ENCODE results near the gene ONECUT2.

The ONECUT2 gene

DNA sequence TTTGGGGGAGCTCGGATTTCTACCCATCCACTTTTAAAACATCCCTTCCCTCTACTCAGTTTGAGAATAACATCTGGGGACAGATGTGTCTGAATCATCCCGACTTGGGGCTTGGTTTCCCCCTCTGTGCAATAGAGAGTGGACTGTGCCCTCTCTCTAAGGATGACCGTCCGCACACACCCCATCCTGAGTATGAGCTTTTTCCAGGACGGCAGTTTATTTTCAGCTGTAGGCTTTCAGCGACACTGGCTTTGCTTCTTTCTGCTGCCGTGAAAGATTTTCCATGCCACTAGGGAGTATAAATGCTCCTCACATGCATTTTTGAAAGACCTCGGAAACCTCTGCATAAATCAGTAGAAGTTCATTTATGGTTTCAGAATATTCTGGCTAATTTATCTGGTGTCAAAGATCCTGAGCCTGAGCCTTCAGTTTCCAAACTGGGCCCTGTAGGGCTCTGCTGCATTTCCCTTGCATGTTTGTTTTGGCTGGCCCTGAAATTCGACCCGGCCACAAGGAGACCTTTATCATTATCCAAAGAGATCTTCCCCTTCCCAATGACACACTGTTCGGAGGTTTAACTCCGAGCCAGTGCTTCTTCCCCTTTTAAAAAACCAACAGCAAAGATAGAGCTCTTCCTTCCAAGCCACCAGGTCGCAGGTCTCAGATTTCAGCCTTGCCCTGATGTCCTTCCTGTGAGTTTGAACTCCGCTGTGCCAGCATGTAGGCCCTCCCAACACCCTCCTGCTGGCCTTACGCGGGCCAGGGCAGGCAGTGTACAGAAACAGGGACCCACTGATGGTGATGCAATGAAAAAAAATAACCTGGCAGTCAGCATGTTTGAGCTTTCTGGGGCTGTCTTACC is 98.1 kb downstream of the ONECUT2 start:
- no peak for DNase-seq

GRCh38 chr18:57533868-57534510 is 98.8 kb downstream of the ONECUT2 start:
- no peak for DNase-seq

DNA sequence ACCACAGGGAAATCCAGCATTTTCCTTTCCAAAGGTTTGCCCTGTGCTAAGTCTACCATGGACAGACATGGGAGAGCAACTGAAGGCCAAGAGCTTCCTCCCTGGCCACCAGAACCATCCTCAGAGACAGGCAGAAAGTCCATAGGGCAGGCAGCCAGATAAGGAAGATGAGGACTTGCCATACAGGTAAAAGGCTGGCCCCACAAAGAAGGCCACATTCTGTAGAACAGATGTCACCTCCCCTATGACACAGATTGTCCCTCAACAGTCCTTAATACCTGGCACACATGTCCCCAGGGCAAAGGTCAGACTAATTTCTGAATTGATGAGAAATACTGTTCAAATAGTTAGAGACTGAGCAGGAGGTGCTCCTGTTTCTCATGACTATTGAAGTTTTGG is 99.3 kb downstream of the ONECUT2 start:
- no peak for DNase-seq

DNA sequence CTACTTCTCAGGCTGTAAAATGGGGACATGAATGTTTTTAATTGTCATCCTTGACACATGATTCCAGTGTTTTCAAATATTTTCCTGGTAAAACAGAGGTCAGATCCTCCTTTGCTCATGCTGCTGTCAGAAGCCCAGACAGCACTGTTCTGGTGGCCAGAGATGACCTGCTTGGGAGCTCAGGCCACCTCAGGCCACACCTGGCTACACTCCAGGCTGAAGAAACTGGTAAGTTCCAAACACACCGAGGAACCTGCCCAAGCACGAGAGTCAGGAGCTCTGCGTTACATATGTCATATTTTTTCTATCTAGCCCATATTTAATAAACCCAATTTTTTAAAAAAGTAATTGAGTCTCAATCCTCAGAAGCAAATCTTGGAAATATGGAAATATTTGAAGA is 103.4 kb downstream of the ONECUT2 start:
- no peak for DNase-seq

- DNase-seq: no peak
Observed at GRCh38 chr18:57539702-57540101, 104.5 kb downstream of the ONECUT2 start.
